ENCODE measurements around the gene C1QTNF9B. TPM values are rescaled to one million over a fixed set of nuclear protein-coding genes. Genes with fewer than 3 reads are reported as not detected.

Gene C1QTNF9B
- total RNA-seq, 1 experiment from 2014 or later, result not detected

DNA sequence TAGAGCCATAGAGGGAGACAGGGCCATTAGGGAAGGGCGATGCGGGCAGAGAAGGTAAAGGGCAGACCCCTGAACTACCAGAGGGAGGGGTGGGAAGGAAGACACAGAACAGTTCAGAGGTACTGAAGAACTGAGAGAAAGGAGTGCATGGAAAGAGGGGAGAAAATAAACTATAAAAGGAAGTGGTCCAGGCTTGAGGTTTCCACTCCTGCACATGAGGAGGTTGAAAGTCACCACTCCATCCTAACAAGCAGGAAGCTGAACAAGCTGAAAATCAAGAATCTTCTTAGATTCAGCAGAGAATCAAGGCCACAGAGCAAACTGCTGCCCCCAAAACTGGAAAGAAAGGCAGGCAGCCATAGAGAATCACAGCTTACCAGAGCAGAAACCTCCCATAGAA is 53.2 kb downstream of the C1QTNF9B start:
- DNase-seq (no peak), ATAC-seq (no peak)
- Histone ChIP-seq H3K9me2 (replicated peaks; ENCODE audit: low read length) (no peaks in the 10 kb centered on the region), H3K4me2 (ENCODE audit: low read length) (no peak overlapping the region), H3K4me3 (ENCODE audit: low read length) (no peak overlapping the region), H4K20me1 (ENCODE audit: low read length) (no peaks in the 10 kb centered on the region), H3K27me3 (ENCODE audit: low read length) (no peaks in the 10 kb centered on the region), H3K79me2 (ENCODE audit: low read length) (no peaks in the 10 kb centered on the region), H3K4me1 (ENCODE audit: insufficient read depth, low read length) (no peaks in the 10 kb centered on the region), H3K9me3 (ENCODE audit: low read length) (no peaks in the 10 kb centered on the region), H3F3A (ENCODE audit: low read length, unreplicated experiment) (no peaks in the 10 kb centered on the region), H3K9ac (ENCODE audit: low read length) (no peak overlapping the region), H3K27ac (ENCODE audit: low read length) (no peak overlapping the region), H2AFZ (ENCODE audit: low read length) (no peak overlapping the region), H3K36me3 (ENCODE audit: low read depth, low read length) (no peaks in the 10 kb centered on the region)
- no TSS peak for BruUV-seq (replicated peaks)
- ChIA-PET CTCF (no interaction called here), POLR2A (ENCODE audit: unreplicated experiment) (no interaction called here)
- TF ChIP-seq, protein P1, sequence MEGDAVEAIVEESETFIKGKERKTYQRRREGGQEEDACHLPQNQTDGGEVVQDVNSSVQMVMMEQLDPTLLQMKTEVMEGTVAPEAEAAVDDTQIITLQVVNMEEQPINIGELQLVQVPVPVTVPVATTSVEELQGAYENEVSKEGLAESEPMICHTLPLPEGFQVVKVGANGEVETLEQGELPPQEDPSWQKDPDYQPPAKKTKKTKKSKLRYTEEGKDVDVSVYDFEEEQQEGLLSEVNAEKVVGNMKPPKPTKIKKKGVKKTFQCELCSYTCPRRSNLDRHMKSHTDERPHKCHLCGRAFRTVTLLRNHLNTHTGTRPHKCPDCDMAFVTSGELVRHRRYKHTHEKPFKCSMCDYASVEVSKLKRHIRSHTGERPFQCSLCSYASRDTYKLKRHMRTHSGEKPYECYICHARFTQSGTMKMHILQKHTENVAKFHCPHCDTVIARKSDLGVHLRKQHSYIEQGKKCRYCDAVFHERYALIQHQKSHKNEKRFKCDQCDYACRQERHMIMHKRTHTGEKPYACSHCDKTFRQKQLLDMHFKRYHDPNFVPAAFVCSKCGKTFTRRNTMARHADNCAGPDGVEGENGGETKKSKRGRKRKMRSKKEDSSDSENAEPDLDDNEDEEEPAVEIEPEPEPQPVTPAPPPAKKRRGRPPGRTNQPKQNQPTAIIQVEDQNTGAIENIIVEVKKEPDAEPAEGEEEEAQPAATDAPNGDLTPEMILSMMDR (conservative IDR thresholded peaks at IDR 0.05; ENCODE audit: low read depth, low read length), result no peak
- TF ChIP-seq EZH2phosphoT487 (IDR thresholded peaks at IDR 0.05; ENCODE audit: borderline replicate concordance, low read length), result no peak
- TF ChIP-seq EZH2 (IDR thresholded peaks at IDR 0.05; ENCODE audit: low read length, unreplicated experiment), result no peak
- intact Hi-C loops (cut with micrococcal nuclease), result no loop called here

DNA sequence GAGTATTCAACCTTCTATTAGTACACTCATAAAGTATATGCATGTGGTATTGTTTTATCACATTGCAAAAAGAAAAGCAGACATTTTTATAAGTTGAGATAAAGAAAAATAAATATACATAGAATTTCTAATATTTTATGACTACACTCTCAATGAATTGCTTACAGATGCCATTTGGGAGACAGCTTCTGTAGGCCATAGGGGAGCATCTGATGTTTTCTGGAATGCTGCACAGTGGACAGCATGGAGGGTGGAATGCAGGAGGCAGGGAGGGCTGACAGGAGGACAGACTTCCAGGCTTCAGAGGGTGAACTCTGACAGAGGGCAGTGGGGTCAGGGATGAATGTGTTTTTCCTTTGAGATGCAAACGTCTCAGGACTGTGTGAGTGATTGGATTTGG is 53.9 kb downstream of the C1QTNF9B start:
- no peak overlapping the region for H3K4me3 ChIP-seq (ENCODE audit: low read length)
- H2AFZ ChIP-seq (ENCODE audit: low read length), result no peak overlapping the region
- no peaks in the 10 kb centered on the region for H3K4me1 ChIP-seq (ENCODE audit: insufficient read depth, low read length)
- no peak overlapping the region for H3K4me2 ChIP-seq (ENCODE audit: low read length)
- no peak overlapping the region for H3K9ac ChIP-seq (ENCODE audit: low read length)
- no peak overlapping the region for H3K27ac ChIP-seq (ENCODE audit: low read length)
- intact Hi-C loops (cut with micrococcal nuclease), result no loop called here
- H3K9me2 ChIP-seq (replicated peaks; ENCODE audit: low read length), result no peaks in the 10 kb centered on the region
- H3F3A ChIP-seq (ENCODE audit: low read length, unreplicated experiment), result no peaks in the 10 kb centered on the region
- ATAC-seq, result no peak
- TF ChIP-seq, protein P1 (conservative IDR thresholded peaks at IDR 0.05; ENCODE audit: low read depth, low read length), result no peak
- TF ChIP-seq EZH2phosphoT487 (IDR thresholded peaks at IDR 0.05; ENCODE audit: borderline replicate concordance, low read length) (no peak), EZH2 (IDR thresholded peaks at IDR 0.05; ENCODE audit: low read length, unreplicated experiment) (no peak)
- CTCF ChIA-PET, result no interaction called here
- no peak for DNase-seq
- no peaks in the 10 kb centered on the region for H3K79me2 ChIP-seq (ENCODE audit: low read length)
- no peaks in the 10 kb centered on the region for H4K20me1 ChIP-seq (ENCODE audit: low read length)
- H3K36me3 ChIP-seq (ENCODE audit: low read depth, low read length), result no peaks in the 10 kb centered on the region
- H3K27me3 ChIP-seq (ENCODE audit: low read length), result no peaks in the 10 kb centered on the region
- BruUV-seq (replicated peaks), result no TSS peak
- POLR2A ChIA-PET (ENCODE audit: unreplicated experiment), result interaction anchor here (0.6 kb wide), 1 partner anchor 15 kb away, joined by 4 read pairs; no protein-coding TSS in a partner anchor
- no peaks in the 10 kb centered on the region for H3K9me3 ChIP-seq (ENCODE audit: low read length)

DNA sequence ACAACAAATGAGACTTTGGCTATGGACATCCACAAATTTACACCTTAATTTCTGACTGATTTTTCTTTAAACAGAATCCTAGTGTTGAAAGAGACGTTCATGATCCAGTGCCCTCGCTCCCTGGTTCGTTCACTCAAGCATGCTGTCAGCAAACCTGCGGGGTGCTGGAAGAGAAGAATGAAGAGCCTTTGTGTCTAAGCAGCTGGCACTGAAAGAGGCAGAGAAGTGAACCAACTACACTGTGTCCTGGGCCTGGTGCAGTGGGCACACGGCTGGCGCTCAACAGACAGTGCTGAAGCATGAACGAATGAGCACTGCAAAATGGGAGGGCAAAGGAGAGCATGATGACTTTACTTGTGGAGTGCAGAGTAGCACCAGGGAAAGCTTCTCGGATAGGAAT is 54.9 kb downstream of the C1QTNF9B start:
- Histone ChIP-seq H3K36me3 (ENCODE audit: low read depth, low read length) (no peaks in the 10 kb centered on the region), H3K27me3 (ENCODE audit: low read length) (no peaks in the 10 kb centered on the region), H3K4me3 (ENCODE audit: low read length) (no peak overlapping the region), H2AFZ (ENCODE audit: low read length) (no peak overlapping the region), H3K27ac (ENCODE audit: low read length) (no peak overlapping the region), H3K4me2 (ENCODE audit: low read length) (no peak overlapping the region), H3K4me1 (ENCODE audit: insufficient read depth, low read length) (no peaks in the 10 kb centered on the region), H3K79me2 (ENCODE audit: low read length) (no peaks in the 10 kb centered on the region), H3F3A (ENCODE audit: low read length, unreplicated experiment) (no peaks in the 10 kb centered on the region), H3K9me2 (replicated peaks; ENCODE audit: low read length) (no peaks in the 10 kb centered on the region), H3K9ac (ENCODE audit: low read length) (no peak overlapping the region), H4K20me1 (ENCODE audit: low read length) (no peaks in the 10 kb centered on the region), H3K9me3 (ENCODE audit: low read length) (no peaks in the 10 kb centered on the region)
- no TSS peak for BruUV-seq (replicated peaks)
- ATAC-seq (no peak), DNase-seq (no peak)
- ChIA-PET POLR2A (ENCODE audit: unreplicated experiment) (no interaction called here), CTCF (no interaction called here)
- intact Hi-C loops (cut with micrococcal nuclease), result no loop called here
- TF ChIP-seq EZH2phosphoT487 (IDR thresholded peaks at IDR 0.05; ENCODE audit: borderline replicate concordance, low read length), result no peak
- TF ChIP-seq, protein P1 (conservative IDR thresholded peaks at IDR 0.05; ENCODE audit: low read depth, low read length), result no peak
- no peak for TF ChIP-seq EZH2 (IDR thresholded peaks at IDR 0.05; ENCODE audit: low read length, unreplicated experiment)

Other genes with a start within 250 kb of the C1QTNF9B start
- 30.5 and 31.0 TPM in 2 replicates for gene MIPEP, start 8.1 kb downstream of the C1QTNF9B start, total RNA-seq (2014; rRNA removed)

All from PC-3 (cell line).